K562 (cell line): ENCODE measurements around the gene MGAM2. TPM values are rescaled to one million over a fixed set of nuclear protein-coding genes. Genes with fewer than 3 reads are reported as not detected.

Experiments used
- BACH1 ChIP-seq: fragments of 200-800 bp; sonication (Bioruptor generic); IDR thresholded peaks from 2 replicates; pipeline ENCODE4 v1.6.1; 2016; ENCODE audit warnings: missing genetic modification characterization, missing compliant biosample characterization
- CCAR2 ChIP-seq: fragments of 200-400 bp; formaldehyde crosslinking; IDR thresholded peaks from 2 replicates; pipeline ENCODE4 v1.6.1; 2017; ENCODE audit warnings: mild to moderate bottlenecking, low read depth, low read length
- CCNT2 ChIP-seq: IDR thresholded peaks from 2 replicates; pipeline ENCODE4 v1.6.1; 2011; ENCODE audit warnings: borderline replicate concordance, low read depth, mild to moderate bottlenecking, moderate library complexity, mixed read lengths, low read length; ENCODE audit not compliant: insufficient read length; ENCODE audit errors: extremely low read depth
- GTF2F1 ChIP-seq: IDR thresholded peaks from 2 replicates; pipeline ENCODE4 v1.6.1; 2011; ENCODE audit warnings: low read depth, low read length, improper control_type of control experiment
- HDAC2 ChIP-seq: fragments of 450-650 bp; IDR thresholded peaks from 2 replicates; pipeline ENCODE4 v1.6.1; 2016; ENCODE audit warnings: mild to moderate bottlenecking
- KLF6 ChIP-seq: fragments of 250-450 bp; sonication (Bioruptor Pico); IDR thresholded peaks from 2 replicates; pipeline ENCODE4 v1.4.0; 2020; ENCODE audit warnings: mild to moderate bottlenecking, moderate library complexity, borderline replicate concordance
- NFRKB ChIP-seq: fragments of 450-650 bp; IDR thresholded peaks from 2 replicates; pipeline ENCODE4 v1.6.1; 2016; ENCODE audit warnings: low read depth
- NKRF ChIP-seq: fragments of 450-650 bp; IDR thresholded peaks from 2 replicates; pipeline ENCODE4 v1.6.1; 2016; ENCODE audit warnings: borderline replicate concordance
- NR0B1 ChIP-seq: fragments of 450-650 bp; IDR thresholded peaks from one replicate; pipeline ENCODE4 v1.6.1; 2018; ENCODE audit warnings: mild to moderate bottlenecking, moderate library complexity; ENCODE audit not compliant: partially characterized antibody
- PHB2 ChIP-seq: fragments of 450-650 bp; IDR thresholded peaks from 2 replicates; pipeline ENCODE4 v1.6.1; 2017; ENCODE audit warnings: low read depth
- RBM22 ChIP-seq: fragments of 200-400 bp; formaldehyde crosslinking; IDR thresholded peaks from 2 replicates; pipeline ENCODE4 v1.6.1; 2018; ENCODE audit warnings: low read length, low read depth; ENCODE audit not compliant: poor library complexity, severe bottlenecking
- TFE3 ChIP-seq: fragments of 450-650 bp; formaldehyde crosslinking; IDR thresholded peaks from 2 replicates; pipeline ENCODE4 v1.4.0; 2020; ENCODE audit warnings: mild to moderate bottlenecking, mixed read lengths
- ZBTB11 ChIP-seq, 3 experiments: fragments of 200-800 bp in 1 of 3; fragments of 250-450 bp in 1 of 3; fragments of 450-650 bp in 1 of 3; sonication (Bioruptor Pico) in 1 of 3; sonication (Bioruptor generic) in 1 of 3; formaldehyde crosslinking in 1 of 3; IDR thresholded peaks; 2 replicates each; pipeline versions ENCODE4 v1.6.1 to v1.8.0; 2016 to 2022; ENCODE audit warnings: mild to moderate bottlenecking in 2 of 3, missing genetic modification characterization in 2 of 3, missing compliant biosample characterization in 1 of 3, moderate library complexity in 1 of 3
- ZBTB43 ChIP-seq: sonication (generic); formaldehyde crosslinking; IDR thresholded peaks from 2 replicates; pipeline ENCODE4 v1.8.0; 2023; ENCODE audit warnings: mild to moderate bottlenecking, missing genetic modification reagents
- polyA plus RNA-seq, 8 experiments: library from polyadenylated mRNA; depleted of rRNA in 4 of 8; stranded (reverse) in 5 of 8; unstranded in 3 of 8; fragments of >200 nt; fragmentation: Nextera tagmentation in 2 of 8; fragmentation: Illumina TruSeq in 1 of 8; extraction: Ambion mirVana in 2 of 8; extraction: Trizol in 1 of 8; gene quantifications; 2 replicates each; pipeline versions ENCODE4 v1.2.1 to v1.2.3, GENCODE V29; 2011 to 2014; ENCODE audit warnings: inconsistent platforms in 1 of 8, missing spikeins in 1 of 8
- total RNA-seq, 7 experiments: library from RNA; depleted of rRNA in 6 of 7; stranded (reverse); fragments of >200 nt in 6 of 7; fragmentation: Illumina TruSeq in 2 of 7; extraction: Trizol in 2 of 7; gene quantifications; 2 replicates each; pipeline versions ENCODE4 v1.2.1 to v1.2.3, GENCODE V29; 2011 to 2021; ENCODE audit warnings: low replicate concordance in 1 of 7

MGAM2 gene
- total and polyA plus RNA-seq, 9 of the 15 experiments (the other 6 are each of a cell fraction or from before 2014, with no cell fraction given) = 0.03 TPM; not detected in 8

GRCh38 chr7:142125256-142125955, 13.9 kb downstream of the MGAM2 start (continued):
- no peak for TF ChIP-seq ZBTB11 (CRISPR knock-in tag; IDR thresholded peaks at IDR 0.05)
- TF ChIP-seq TFE3 (CRISPR knock-in tag) = no peak
- no peak for TF ChIP-seq RBM22
- no peak for TF ChIP-seq HDAC2
- TF ChIP-seq KLF6 = no peak
- no peak for TF ChIP-seq CCAR2
- TF ChIP-seq PHB2 = no peak
- no peak for TF ChIP-seq BACH1 (tag)
- no peak for TF ChIP-seq GTF2F1
- TF ChIP-seq NFRKB = no peak
- TF ChIP-seq NKRF = no peak
- TF ChIP-seq NR0B1 = no peak
- no peak for TF ChIP-seq CCNT2
- no peak for TF ChIP-seq ZBTB43 (CRISPR knock-in tag)
